ENCODE results near the gene HERC3.
A peak's percentile ranks its signal among the peaks of the same experiment; 100 is the strongest.

DNA sequence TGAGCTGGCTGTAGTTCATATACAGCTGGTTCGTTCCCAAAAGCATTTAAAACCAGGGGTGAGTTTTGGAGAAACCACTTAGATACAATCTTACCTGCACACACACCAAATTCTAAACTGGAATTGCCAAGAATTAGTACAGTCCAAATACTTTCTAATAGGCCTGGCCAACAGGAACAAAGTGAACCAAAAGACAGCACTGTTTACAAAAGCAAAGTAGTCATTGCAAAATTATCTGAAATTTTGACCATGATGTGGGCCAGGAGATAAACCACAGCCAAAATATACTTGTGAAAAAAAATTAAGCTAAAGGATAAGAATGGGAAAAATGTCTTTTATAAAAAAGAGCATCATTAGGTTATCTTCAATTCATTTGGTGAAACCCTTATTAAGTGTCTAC lies 143.3 kb downstream of the HERC3 start:
- TF ChIP-seq POLR2A (IDR thresholded peaks at IDR 0.05), result peak in 1 of 2 donors; percentile 7
- TF ChIP-seq, protein P1, sequence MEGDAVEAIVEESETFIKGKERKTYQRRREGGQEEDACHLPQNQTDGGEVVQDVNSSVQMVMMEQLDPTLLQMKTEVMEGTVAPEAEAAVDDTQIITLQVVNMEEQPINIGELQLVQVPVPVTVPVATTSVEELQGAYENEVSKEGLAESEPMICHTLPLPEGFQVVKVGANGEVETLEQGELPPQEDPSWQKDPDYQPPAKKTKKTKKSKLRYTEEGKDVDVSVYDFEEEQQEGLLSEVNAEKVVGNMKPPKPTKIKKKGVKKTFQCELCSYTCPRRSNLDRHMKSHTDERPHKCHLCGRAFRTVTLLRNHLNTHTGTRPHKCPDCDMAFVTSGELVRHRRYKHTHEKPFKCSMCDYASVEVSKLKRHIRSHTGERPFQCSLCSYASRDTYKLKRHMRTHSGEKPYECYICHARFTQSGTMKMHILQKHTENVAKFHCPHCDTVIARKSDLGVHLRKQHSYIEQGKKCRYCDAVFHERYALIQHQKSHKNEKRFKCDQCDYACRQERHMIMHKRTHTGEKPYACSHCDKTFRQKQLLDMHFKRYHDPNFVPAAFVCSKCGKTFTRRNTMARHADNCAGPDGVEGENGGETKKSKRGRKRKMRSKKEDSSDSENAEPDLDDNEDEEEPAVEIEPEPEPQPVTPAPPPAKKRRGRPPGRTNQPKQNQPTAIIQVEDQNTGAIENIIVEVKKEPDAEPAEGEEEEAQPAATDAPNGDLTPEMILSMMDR (IDR thresholded peaks at IDR 0.05), result no peak

Measured in thyroid gland (tissue), 4 donors.